ENCODE data around the gene ERGIC1. TPM values are rescaled to one million over a fixed set of nuclear protein-coding genes. Genes with fewer than 3 reads are reported as not detected.
"Not testable (repeated sequence)": the region's sequence is repeated elsewhere in the genome, so short reads cannot be mapped to it uniquely, and the experiment has no call there.

ERGIC1 gene
- total RNA-seq, 1 donor from 2014 or later, result 105 TPM

DNA sequence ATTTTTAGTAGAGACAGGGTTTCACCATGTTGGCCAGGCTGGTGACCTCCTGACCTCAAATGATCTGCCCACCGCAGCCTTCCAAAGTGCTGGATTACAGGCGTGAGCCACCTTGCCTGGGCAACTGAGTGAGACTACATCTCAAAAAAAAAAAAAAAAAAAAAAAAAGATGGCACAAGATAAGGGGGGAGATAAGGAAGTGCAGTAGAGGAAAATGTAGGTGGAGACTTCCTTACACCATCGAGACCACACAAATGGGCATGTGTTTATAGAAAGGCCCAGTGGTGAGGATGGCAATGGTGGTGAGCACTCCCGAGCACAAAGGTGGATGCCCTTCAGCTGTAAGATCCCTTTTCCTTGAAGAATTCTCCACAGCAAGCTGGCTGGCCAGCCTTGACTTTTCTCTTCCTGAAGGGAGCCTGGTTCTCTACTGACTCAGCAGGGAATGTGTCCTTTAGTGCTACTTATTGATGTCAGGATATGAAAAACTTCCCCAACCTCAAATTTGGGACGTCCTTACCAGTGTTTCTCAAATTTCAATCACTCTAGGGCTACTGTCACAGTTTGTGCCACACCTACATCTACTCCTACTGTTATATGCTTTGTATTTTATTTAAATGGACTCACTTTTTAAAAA lies 28.2 kb downstream of the ERGIC1 start:
- no peak for DNase-seq (ENCODE audit: low read depth, low spot score)

DNA sequence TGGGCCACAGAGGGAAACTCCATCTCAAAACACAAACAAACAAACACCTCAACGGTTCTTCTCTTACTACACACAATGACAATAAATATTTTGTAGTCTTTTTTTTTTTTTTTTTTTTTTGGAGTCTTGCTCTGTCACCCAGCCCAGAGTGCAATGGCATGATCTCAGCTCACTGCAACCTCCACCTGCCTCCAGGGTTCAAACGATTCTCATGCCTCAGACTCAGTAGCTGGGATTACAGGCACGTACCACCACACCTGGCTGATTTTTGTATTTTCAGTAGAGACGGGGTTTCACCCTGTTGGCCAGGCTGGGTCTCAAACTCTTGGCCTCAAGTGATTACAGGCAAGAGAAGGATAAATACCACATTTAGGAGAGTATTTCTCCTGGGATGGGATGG lies 30.1 kb downstream of the ERGIC1 start:
- DNase-seq (ENCODE audit: low read depth, low spot score), result not testable (repeated sequence)

DNA sequence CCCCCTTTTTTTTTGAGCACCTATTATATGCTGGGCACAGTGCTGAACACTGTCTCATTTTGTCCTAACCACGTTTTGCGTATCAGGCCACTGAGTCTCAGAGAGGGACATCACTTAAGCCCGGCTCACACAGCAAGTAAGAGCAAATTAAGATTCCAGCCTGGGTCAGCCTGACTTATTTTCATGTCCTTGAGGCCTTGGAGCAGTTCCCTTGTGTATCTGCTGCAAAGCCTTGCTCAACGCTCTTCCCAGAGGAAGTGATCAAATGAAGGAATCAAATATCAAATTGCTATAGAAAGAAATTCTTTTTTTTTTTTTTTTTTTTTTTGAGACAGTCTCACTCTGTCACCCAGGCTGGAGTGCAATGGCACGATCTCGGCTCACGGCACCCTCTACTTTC lies 30.7 kb downstream of the ERGIC1 start:
- no peak for DNase-seq (ENCODE audit: low read depth, low spot score)

GRCh38 chr5:172866378-172866777 lies 32.3 kb downstream of the ERGIC1 start:
- DNase-seq (ENCODE audit: low read depth, low spot score), result no peak

DNA sequence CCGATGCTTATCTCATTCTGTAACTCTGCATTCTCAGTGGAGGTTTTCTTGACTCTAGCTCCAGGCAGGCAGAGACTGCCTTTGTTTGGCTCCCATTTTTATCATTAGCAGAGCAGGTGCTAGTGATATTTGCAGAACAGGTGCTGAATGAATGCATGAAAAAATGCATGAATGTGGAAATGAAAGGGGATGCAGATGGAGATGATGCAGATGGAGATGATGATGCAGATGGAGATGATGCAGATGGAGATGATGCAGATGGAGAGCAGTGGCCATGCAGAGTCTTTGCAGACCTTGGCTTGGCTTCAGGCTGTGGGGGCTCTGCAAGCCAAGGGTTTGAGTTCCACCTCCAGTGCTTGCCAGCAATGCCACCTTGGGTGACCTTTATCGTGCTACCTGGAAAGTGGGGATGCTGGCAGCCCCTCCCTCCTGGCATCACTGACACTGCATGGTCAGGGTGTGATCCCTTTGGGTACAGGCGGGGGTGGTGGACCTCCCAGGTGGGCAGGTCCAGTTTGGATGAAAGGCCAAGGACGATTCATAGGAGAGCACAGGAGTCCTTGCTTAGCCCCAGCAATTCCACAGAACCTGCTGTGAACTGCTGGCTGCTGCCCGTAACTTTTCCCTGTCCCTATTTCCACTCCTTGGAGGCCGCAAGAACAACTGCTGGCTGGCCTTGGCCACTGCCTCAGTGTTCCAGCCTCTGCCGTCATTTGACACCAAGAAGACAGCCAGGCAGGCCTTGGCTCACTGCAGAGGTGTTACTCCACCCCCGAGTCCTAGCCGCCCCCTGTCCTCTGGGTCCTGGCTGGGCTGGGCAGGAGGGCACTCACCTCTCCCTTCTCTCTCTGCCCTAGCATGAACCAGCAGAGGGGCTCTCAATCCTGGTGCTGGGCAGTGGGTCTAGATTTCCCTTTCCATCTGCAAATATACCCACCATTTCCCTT lies 33.0 kb downstream of the ERGIC1 start:
- DNase-seq (ENCODE audit: low read depth, low spot score), result no peak

DNA sequence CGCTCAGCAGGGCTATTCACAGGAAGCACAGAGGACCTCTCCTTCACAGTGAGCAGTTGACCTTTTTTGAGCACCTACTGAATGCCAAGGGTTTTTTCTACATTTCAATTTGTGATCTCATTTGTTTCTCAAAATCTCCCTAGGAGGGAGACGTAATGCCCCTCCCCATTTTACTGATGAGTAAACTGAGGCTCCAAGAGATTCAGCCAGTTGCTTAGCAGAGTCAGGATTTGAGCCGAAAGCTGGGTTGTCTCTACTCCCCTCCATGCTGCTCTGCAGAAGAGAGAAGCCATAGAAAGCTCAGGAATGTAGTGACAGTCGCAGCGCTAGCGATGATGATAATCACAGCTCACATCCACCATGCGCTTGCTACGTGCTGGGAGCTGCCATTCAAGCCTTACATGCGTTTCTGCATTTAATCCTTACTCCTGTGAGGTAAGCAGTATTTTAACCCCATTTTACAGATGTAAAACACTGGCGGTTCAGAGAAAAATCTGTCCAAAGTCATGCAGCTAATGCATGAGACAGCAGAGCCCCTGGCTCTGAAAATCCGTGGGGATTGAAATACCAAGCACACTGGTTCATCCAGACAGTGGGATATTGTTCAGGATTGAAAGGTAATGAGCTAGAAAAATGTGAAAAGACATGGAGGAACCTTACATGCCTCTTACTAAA lies 33.8 kb downstream of the ERGIC1 start:
- DNase-seq (ENCODE audit: low read depth, low spot score), result no peak

DNA sequence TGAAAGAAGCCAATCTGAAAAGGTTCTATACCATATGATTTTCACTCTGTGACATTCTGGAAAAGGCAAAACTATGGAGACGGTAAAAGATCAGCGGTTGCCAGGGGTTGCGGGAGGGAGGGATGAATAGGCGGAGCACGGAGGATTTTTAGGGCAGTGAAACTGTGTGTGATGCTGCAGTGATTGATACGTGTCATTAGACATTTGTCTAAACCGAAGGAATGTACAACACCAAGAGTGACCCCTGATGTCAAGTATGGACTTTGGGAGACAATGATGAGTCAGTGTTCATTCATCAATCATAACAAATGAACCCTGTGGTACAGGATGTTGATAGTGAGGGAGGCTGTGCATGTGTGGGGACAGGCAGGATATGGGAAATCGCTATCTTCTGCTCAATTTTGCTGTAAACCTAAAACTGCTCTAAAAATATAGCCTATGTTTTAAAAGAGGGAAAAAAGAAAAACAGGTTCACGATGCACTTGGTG lies 34.4 kb downstream of the ERGIC1 start:
- DNase-seq (ENCODE audit: low read depth, low spot score), result no peak

GRCh38 chr5:172868924-172869591 lies 35.0 kb downstream of the ERGIC1 start:
- DNase-seq (ENCODE audit: low read depth, low spot score), result no peak

DNA sequence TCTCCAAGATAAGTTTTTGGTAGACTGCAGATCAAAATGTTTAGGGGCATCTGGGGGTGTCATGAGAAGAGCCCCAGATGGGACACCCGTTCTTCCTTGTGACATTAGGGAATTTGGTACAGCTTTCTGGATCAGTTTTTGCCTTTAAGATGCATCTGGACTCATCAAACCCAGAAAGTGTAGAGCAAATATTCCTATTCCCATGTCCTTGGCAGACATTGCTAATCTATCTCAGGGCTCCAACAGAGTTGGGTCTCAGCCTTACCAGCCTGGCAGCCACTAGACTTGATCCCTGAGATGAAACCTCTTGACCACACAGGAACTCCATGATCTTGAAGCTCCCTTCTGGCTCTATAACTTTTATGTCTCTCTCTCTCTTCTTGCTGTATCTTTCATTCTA lies 35.6 kb downstream of the ERGIC1 start:
- no peak for DNase-seq (ENCODE audit: low read depth, low spot score)

DNA sequence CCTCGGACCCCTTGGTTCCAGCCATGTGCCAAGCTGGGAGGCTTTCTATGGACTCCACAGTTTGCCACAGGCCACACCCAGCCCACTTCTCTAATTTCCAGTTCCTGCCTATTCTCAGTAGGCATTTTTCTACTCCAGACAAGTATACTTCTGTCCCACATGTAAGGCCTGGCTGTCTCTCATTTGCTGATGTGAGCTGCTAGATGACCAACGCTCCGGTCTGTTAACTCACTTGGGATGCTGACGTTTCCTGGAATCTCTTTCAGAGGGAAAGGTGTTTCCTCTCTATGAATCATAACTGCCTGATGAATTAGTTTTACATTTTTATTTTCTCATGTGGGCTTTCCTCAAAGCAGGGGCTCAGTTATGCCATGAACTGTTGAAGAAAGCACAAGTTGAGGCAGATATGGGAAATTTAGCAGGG lies 36.3 kb downstream of the ERGIC1 start:
- DNase-seq (ENCODE audit: low read depth, low spot score), result peak; percentile 98

DNA sequence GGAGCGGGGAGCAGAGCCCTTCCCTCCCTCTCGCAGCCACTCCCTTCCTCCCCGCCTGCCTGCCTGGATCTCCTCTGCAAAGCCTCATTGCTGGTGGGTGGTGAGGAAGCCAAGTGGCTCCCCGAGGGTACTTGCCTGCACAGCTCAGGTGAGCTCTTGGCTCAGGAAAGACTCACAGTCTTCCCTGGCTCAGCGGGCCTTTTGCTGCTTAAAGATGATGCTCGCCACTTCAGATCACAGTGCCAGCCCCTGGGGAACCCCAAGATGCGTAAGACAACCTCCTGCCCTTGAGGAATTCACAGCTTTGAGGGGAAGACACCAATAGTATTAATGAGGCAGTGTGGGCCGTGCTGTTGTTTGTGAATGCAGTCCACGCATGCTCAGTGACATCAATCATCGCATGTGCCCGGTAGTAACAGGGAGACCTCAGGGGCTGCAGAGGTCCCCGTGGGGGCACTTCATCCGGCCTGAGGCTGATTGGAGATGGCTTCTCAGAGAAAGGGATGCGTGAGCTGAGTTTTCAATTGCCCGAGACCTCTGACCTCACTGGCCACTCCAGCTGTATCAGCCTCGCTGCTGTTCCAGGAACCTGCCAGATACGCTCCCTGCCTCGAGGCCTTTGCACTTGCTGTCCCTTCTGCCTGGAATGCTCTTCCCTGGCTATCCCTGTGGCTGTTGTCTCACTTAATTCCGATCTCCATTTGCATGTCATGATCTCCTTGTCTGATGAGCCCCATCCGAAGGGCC lies 36.8 kb downstream of the ERGIC1 start:
- no peak for DNase-seq (ENCODE audit: low read depth, low spot score)

DNA sequence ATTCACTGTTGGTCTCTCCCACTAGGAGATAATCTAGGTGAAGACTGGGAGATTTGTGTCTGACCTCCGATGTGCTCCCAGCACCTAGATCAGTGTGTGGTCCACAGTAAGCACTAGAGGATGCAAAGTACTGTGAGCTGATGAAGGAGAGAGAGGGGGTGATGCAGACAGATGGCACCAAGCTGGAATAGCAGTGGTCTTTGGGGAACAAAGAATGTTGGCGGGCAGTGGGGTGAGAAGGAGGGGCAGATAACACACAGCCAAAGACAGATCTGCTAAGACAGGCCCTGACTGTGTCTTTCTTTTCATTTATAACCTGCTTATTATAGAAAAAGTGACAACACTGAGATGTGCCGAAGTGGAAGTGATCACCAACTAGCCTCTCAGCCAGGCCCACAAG lies 37.5 kb downstream of the ERGIC1 start:
- no peak for DNase-seq (ENCODE audit: low read depth, low spot score)

GRCh38 chr5:172871982-172872381 lies 37.9 kb downstream of the ERGIC1 start:
- DNase-seq (ENCODE audit: low read depth, low spot score), result no peak

DNA sequence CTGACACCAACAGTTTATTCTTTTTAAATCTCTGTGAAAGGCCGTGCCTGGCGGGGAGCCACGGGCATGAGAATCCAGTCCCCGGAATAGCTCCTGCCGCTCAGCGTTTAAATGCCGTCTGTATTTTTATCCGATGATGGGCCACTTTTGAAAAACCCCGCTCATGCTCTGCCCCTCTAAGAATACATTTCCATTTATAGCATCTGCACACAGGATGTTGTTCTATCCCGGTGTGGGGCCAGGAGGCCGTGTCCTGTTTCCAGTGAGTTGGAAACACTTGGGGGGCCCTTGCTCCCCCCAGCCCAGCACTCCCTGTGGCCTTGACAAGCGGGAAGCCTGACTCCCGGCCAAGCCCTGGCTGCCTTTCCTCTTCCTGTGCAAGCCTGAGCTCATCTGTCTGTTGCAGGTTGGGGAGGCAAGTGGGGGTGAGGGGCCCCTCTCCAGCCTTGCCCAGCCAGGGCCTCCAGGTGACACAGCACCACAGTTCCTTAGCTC lies 39.0 kb downstream of the ERGIC1 start:
- no peak for DNase-seq (ENCODE audit: low read depth, low spot score)

DNA sequence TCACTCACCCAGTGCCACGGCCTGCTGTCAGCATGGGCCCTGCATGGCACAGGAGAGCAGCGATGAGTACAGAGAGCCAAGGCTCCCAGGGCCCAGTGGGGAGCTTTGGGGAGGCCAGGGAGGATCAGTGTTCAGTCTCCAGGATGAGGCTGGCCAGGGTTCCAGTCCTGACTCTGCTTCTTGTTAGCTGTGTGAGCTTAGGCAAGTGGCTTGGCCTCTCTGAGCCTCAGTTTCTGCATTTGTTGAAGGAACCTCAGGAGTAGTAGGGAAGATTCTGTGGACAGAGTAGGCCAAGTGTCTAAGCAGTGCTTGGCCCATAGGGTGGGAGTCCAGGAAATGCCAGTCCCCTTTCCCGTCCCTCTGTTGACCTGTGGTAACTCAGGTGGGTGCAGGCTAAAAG lies 39.5 kb downstream of the ERGIC1 start:
- DNase-seq (ENCODE audit: low read depth, low spot score), result no peak

GRCh38 chr5:172874647-172875504 lies 40.8 kb downstream of the ERGIC1 start:
- no peak for DNase-seq (ENCODE audit: low read depth, low spot score)

- DNase-seq (ENCODE audit: low read depth, low spot score), result no peak
Measured at GRCh38 chr5:172875505-172876279, 41.6 kb downstream of the ERGIC1 start.

DNA sequence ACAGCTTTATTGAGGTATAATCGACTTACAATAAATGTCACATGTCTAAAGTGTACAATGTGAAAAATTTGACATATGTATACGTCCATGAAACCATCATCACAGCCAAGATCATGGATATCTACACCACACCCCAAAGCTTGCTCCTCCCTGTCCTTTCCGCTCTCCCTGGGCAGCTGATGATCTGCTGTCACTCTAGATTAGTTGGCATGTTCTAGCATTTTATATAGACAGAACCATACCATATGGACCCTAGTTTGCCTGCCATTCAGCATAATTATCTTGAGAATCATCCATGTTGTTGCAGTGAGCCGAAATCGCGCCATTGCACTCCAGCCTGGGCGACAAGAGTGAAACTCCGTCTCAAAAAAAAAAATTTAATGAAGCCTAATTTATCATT lies 42.5 kb downstream of the ERGIC1 start:
- no peak for DNase-seq (ENCODE audit: low read depth, low spot score)
